Measurements from ENCODE around the gene HLA-A. TPM values are rescaled to one million over a fixed set of nuclear protein-coding genes. Genes with fewer than 3 reads are reported as not detected.

The HLA-A gene
- total and polyA plus RNA-seq, 9 of the 15 experiments (the other 6 are each of a cell fraction or from before 2014, with no cell fraction given): 0.46 to 3.3 TPM; not detected in 7

DNA sequence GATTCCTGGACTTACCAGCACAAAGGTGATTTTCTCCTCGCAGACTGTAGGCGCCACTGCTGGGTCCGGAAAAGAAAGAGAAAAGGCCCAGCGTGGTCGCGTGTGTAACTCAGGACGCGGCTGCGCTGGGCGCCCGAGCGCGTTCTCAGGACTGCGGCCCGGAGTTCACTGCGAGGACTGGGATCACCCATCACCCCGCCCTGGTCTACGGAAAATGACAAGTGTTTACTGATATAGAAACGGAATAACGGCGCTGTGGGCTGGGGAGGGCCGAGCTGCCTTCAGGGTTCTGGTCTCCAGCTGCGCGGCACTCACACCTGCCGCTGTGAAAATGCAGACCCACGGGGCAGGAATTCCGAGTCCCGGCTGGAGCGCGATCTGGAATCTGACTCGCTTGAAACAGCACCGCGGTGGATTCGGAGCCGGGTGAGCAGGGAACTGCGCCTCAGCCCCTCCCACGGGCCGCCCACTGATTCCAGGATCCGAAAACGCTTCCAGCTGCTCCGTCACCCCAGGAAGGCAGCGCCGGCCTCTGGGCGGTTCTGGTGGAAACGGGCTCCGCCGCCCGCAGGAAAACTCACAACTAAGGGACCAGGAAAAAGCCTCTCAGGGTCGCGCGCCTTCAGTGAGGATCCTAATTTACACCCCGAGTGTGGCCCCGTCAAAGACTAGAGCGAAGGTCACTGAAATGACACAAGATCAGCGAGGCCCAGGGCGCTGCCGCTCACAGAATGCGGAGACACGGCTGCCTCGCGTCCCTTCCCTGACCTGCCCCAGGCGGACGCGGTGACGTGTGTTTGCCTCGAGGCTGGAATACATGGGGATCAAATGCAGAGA lies 34.5 kb downstream of the HLA-A start (continued):
- TF ChIP-seq, protein P1, sequence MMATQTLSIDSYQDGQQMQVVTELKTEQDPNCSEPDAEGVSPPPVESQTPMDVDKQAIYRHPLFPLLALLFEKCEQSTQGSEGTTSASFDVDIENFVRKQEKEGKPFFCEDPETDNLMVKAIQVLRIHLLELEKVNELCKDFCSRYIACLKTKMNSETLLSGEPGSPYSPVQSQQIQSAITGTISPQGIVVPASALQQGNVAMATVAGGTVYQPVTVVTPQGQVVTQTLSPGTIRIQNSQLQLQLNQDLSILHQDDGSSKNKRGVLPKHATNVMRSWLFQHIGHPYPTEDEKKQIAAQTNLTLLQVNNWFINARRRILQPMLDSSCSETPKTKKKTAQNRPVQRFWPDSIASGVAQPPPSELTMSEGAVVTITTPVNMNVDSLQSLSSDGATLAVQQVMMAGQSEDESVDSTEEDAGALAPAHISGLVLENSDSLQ (IDR thresholded peaks at IDR 0.05): peak; percentile 47
- TF ChIP-seq CBX3 (IDR thresholded peaks at IDR 0.05; ENCODE audit: borderline replicate concordance in 1 of 2, low read length in 2 of 2) (peak in 1 of 2 experiments; percentile 48; a peak in 1 of 3 replicates), CCNT2 (IDR thresholded peaks at IDR 0.05; ENCODE audit: borderline replicate concordance, extremely low read depth, insufficient read length, low read depth, low read length) (peak; percentile 40), JUN (IDR thresholded peaks at IDR 0.05; ENCODE audit: borderline replicate concordance, low read depth, low read length) (peak; percentile 39; the same call in 1 of the 2 replicates), JUN (CRISPR knock-in tag; IDR thresholded peaks at IDR 0.05; ENCODE audit: borderline replicate concordance) (no peak), DPF2 (IDR thresholded peaks at IDR 0.05) (0 out of 2 replicates have a peak, but pooled peaks have one; percentile 65), ZNF12 (CRISPR knock-in tag; IDR thresholded peaks at IDR 0.05) (peak; percentile 79; the same call in 1 of the 2 replicates), SAFB (IDR thresholded peaks at IDR 0.05; ENCODE audit: borderline replicate concordance, low read depth, low read length) (peak; percentile 42; the same call in 1 of the 2 replicates), RBM22 (IDR thresholded peaks at IDR 0.05; ENCODE audit: low read depth, low read length, poor library complexity, severe bottlenecking) (peak; percentile 14), FOSL1 (tag; conservative IDR thresholded peaks at IDR 0.05) (peak; percentile 59), KAT8 (IDR thresholded peaks at IDR 0.05; ENCODE audit: low read depth) (no peak), NR2C2 (CRISPR knock-in tag; IDR thresholded peaks at IDR 0.05) (0 out of 2 replicates have a peak, but pooled peaks have one; percentile 31), NR2C2 (tag; IDR thresholded peaks at IDR 0.05) (peak; percentile 84), ESRRA (IDR thresholded peaks at IDR 0.05; ENCODE audit: borderline replicate concordance, low read depth) (peak; percentile 82), UBTF (IDR thresholded peaks at IDR 0.05; ENCODE audit: borderline replicate concordance in 1 of 2, low read depth in 2 of 2, low read length in 2 of 2) (peak; percentile 49 to 76; a peak in 3 of 4 replicates), HCFC1 (IDR thresholded peaks at IDR 0.05; ENCODE audit: low read depth, low read length) (no peak), ZNF57 (CRISPR knock-in tag; IDR thresholded peaks at IDR 0.05) (no peak), MAZ (CRISPR knock-in tag; conservative IDR thresholded peaks at IDR 0.05 in 1 of 2, IDR thresholded peaks at IDR 0.05 in 1 of 2) (no peak; a peak in 1 of 4 replicates), TSC22D4 (tag; IDR thresholded peaks at IDR 0.05) (no peak), ZNF224 (CRISPR knock-in tag; IDR thresholded peaks at IDR 0.05) (no peak), WHSC1 (IDR thresholded peaks at IDR 0.05; ENCODE audit: low read length) (no peak)
- TF ChIP-seq, protein P2, sequence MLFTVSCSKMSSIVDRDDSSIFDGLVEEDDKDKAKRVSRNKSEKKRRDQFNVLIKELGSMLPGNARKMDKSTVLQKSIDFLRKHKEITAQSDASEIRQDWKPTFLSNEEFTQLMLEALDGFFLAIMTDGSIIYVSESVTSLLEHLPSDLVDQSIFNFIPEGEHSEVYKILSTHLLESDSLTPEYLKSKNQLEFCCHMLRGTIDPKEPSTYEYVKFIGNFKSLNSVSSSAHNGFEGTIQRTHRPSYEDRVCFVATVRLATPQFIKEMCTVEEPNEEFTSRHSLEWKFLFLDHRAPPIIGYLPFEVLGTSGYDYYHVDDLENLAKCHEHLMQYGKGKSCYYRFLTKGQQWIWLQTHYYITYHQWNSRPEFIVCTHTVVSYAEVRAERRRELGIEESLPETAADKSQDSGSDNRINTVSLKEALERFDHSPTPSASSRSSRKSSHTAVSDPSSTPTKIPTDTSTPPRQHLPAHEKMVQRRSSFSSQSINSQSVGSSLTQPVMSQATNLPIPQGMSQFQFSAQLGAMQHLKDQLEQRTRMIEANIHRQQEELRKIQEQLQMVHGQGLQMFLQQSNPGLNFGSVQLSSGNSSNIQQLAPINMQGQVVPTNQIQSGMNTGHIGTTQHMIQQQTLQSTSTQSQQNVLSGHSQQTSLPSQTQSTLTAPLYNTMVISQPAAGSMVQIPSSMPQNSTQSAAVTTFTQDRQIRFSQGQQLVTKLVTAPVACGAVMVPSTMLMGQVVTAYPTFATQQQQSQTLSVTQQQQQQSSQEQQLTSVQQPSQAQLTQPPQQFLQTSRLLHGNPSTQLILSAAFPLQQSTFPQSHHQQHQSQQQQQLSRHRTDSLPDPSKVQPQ (CRISPR knock-in tag; IDR thresholded peaks at IDR 0.05; ENCODE audit: borderline replicate concordance): no peak
